Thyroid gland (tissue), 4 donors: ENCODE measurements around the gene NIPSNAP3A.

Experiments
- POLR2A ChIP-seq, 2 donors: fragments of 450-650 bp; IDR thresholded peaks; one replicate each; pipeline ENCODE4 v1.6.1; 2017; ENCODE audit warnings: antibody characterized with exemption in 2 of 2, mild to moderate bottlenecking in 2 of 2, moderate library complexity in 1 of 2
- TF ChIP-seq, protein P1 (sequence below), 6 experiments: fragments of 200-600 bp in 3 of 6; fragments of 450-650 bp in 3 of 6; sonication (generic) in 3 of 6; IDR thresholded peaks; one replicate each; pipeline ENCODE4 v1.5.1; 2016 to 2019; ENCODE audit warnings: antibody characterized with exemption in 6 of 6, mild to moderate bottlenecking in 2 of 6, inconsistent platforms in 1 of 6, moderate library complexity in 1 of 6

DNA sequence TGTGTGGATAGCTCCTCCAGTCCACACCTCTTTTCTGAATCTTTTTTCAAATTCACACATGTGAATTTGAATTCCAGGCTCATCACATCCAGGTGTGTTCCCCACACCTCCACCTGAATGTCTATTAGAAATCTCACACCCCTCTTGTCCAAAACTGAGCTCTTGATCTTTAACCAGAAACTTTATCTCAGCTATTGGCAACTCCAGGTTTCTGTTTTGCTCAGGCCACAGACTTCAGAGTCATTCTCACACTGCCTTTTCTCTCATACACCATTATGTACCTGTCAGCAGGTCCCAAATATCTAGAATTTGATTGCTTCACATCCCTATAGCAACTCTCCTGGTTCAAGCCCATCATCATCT, 28.1 kb downstream of the NIPSNAP3A start:
- TF ChIP-seq, protein P1, sequence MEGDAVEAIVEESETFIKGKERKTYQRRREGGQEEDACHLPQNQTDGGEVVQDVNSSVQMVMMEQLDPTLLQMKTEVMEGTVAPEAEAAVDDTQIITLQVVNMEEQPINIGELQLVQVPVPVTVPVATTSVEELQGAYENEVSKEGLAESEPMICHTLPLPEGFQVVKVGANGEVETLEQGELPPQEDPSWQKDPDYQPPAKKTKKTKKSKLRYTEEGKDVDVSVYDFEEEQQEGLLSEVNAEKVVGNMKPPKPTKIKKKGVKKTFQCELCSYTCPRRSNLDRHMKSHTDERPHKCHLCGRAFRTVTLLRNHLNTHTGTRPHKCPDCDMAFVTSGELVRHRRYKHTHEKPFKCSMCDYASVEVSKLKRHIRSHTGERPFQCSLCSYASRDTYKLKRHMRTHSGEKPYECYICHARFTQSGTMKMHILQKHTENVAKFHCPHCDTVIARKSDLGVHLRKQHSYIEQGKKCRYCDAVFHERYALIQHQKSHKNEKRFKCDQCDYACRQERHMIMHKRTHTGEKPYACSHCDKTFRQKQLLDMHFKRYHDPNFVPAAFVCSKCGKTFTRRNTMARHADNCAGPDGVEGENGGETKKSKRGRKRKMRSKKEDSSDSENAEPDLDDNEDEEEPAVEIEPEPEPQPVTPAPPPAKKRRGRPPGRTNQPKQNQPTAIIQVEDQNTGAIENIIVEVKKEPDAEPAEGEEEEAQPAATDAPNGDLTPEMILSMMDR (IDR thresholded peaks at IDR 0.05): no peak
- no peak for TF ChIP-seq POLR2A (IDR thresholded peaks at IDR 0.05)
